NCI-H2081 (cell line): ENCODE data around the gene GSTK1.
A peak's percentile ranks its signal among the peaks of the same experiment; 100 is the strongest.

Experiments used
- DNase-seq, 2 experiments: peaks; one replicate each; lab custom pipeline; 2025; lab: John Stamatoyannopoulos, UW

GSTK1 gene

DNA sequence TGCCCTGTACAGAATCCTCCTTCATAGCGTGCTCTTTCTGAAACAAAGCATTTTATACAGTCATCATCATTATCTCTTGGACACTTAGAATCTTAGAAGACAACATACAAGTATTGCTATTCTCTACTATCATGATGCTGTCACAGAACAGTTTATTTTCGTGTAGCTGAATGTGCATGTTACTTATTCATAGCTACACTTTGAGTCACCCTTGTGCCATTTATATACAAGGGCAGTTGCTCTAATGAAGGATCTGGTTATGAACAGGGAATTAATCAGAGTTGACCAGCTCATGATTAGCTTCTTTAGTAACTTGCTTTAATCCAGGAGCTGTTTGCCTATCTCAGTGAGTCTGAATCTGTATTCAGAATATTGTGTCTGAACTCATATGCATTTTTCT is 36.1 kb downstream of the GSTK1 start:
- DNase-seq, result no peak

DNA sequence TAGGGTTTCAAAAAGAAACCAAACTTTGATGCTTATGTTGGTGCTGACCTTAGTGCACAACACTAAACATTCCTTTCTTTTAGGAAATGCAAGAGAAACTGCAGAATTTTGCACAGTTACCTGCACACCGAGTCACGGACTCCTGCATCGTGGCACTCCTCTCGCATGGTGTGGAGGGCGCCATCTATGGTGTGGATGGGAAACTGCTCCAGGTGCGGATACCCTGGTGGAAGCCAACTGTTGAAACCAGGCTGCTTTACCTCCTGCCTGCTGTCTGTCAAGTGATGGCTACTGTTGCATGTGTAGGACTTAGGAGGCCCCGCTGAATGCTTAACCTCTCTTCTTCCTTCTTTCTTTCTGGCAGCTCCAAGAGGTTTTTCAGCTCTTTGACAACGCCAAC is 36.6 kb downstream of the GSTK1 start:
- DNase-seq, result peak; percentile 19 to 44

DNA sequence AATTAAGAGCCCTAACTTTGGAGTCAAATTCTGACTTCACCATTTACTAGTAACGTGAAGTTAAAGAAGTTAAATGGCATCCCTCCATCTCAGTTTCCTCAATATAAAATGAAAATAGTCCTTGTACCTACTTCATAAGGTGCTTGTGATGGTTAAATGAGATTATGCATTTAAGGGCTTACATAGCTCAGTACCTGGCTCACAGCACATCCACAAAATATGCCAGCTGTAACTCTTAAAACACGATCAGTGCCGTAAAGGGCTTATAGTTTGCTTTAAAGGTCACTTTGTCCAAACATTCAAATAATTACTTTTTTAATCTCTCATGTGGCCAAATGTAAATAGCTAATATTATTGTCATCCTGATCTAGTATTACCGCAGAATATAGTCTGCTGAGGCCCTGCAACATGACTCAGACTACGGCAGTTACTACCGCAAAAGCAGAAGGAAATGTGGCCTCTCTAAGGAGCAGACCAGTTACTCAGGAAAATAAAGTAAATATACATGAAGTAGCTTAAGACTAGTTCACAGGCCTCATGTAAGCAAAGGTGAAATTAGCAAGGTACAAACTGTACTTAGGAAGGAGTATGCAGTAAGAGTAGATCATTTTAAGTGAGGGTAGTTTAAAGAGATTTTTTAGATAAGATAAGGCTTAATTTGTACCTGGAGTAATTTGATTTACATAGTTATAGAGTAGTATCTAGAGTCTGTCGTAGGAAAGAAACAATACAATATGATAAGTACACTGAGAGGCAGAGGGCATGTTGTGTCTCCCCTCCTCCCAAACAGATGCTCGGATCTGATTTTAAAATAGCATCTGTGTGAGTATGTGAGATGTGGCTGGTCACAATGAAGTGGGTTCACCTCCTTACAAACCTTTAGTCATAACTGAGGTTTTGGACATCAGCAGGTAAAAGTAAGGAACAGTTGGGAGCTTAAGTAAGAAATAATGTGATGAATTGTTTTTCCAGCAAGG is 38.0 kb downstream of the GSTK1 start:
- no peak for DNase-seq

DNA sequence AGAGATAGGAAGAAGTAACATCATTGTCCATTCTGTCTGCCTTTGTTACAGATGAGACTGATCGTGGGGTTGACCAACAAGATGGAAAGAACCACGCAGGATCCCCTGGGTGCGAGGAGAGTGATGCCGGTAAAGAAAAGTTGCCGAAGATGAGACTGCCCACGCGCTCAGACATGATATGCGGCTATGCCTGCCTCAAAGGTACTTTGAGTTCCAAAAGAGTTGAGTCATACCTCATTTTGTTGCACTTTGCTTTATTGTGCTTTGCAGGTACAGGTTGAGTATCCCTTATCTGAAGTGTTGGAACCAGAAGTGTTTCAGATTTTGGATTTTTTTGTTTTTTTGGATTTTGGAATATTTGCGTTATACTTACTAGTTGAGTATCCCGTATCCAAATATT is 40.5 kb downstream of the GSTK1 start:
- no peak for DNase-seq

DNA sequence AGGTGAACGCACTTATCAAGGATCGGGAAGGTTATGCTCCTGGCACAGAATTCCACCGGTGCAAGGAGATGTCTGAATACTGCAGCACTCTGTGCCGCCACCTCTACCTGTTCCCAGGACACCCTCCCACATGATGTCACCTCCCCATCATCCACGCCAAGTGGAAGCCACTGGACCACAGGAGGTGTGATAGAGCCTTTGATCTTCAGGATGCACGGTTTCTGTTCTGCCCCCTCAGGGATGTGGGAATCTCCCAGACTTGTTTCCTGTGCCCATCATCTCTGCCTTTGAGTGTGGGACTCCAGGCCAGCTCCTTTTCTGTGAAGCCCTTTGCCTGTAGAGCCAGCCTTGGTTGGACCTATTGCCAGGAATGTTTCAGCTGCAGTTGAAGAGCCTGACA is 41.7 kb downstream of the GSTK1 start:
- no peak for DNase-seq

DNA sequence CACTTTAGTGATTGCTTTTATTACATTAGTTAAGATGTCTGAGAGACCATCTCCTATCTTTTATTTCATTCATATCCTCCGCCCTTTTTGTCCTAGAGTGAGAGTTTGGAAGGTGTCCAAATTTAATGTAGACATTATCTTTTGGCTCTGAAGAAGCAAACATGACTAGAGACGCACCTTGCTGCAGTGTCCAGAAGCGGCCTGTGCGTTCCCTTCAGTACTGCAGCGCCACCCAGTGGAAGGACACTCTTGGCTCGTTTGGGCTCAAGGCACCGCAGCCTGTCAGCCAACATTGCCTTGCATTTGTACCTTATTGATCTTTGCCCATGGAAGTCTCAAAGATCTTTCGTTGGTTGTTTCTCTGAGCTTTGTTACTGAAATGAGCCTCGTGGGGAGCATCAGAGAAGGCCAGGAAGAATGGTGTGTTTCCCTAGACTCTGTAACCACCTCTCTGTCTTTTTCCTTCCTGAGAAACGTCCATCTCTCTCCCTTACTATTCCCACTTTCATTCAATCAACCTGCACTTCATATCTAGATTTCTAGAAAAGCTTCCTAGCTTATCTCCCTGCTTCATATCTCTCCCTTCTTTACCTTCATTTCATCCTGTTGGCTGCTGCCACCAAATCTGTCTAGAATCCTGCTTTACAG is 42.3 kb downstream of the GSTK1 start:
- peak; percentile 11 to 14 for DNase-seq

DNA sequence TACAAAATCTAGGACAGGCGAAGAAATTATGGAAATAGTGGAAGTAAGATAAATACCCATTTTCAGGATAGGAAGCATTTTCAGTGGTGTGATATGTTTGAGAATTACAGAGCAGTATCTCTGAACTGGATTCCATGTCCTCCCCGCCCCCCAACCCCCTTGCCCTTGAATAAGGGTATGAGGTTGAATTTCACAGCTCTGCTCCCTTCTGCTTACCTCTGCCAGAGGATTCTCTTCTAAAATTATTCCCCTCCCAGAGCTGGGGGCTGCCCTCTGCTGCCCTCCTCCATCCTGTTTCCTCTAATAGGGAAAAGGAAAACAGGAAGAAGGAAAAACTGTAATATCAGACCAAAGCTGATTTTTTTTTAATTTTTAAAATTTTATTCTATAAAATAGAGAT is 45.4 kb downstream of the GSTK1 start:
- no peak for DNase-seq

DNA sequence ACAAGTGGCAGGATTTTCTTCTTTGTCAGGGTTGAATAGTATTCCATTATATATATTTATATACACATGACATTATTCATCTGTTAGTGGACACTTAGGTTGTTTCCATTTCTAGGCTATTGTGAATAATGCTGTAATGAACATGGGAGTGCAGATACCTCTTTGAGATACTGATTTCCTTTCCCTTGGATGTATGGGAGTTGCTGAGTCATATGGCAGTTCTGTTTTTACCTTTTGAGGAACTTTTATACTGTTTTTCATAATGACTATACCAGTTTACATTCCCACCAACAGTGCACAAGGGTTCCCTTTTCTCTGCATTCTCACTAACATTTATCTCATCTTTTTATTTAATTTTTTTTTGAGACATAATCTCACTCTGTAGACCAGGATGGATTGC is 50.9 kb downstream of the GSTK1 start:
- DNase-seq, result no peak

DNA sequence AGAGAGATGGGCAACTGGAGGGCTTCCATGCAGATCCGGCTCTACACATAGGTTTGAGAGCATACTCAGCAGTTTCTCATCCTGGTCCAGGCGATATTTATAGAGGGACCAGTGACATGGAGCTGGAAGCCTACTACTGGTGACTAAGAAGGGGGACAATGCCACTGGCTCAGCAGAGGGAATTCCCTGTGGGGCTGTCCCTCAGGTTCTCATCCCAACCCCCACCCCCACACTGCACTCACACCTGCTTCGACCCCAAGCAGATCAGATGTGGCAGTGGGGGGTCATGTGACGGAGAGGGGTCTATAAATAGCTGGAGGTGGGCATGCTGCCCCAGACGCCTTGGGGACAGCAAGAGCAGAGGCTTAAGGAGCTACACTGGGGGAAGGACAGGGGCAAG is 52.5 kb downstream of the GSTK1 start, which contains the start of gene CLCN1:
Gene CLCN1, plus strand, starts transcription at position 336 of the 400 bp plus-strand sequence. CDS start 102 bp downstream, outside the sequence.
- no peak for DNase-seq

DNA sequence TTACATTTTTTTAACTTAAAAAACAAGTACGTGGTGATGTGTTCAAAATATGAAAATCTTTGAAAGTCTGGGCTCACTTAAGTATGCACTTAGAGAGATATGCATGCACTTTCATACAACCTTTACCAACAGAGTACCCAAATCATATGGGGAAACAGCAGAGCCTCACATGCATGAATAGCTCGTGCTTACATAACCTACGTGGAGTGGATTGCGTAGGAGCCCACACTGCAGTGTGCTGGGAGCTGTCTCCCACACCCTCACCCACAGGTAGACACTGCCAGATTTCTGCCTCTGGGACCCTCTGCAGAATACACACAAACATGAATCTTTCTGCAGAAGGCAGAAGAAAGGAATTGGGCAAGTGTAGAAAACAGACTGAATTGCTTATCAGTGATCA is 53.3 kb downstream of the GSTK1 start:
- no peak for DNase-seq

DNA sequence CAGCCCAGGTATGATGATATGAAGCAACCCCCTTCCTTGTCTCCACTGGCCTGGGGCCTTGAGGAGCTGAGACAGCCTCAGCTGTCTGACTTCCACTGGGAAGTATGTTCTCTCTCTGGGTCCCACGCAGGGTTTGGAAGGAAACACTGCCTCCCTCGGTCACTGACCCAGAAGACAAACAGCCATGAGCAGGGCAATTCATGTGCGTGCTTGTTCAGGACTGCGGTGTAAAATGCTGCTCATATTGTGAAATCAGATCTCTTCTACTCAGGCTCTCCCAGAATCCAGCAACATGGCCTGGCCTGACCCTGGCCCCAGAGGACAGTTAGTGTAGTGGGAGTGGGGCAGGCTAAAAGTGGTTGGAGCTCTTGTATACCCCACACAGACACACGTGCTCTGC is 55.4 kb downstream of the GSTK1 start:
- no peak for DNase-seq
